Endothelial cell of umbilical vein (primary cell): ENCODE results near the gene MICAL3. TPM values are rescaled to one million over a fixed set of nuclear protein-coding genes. Genes with fewer than 3 reads are reported as not detected.

Experiments used
- BruUV-seq: library from RNA; stranded (reverse); fragments of 400-500 nt; replicated peaks from 2 replicates; lab custom pipeline; 2021; lab: Mats Ljungman, UMichigan
- CTCF ChIA-PET: fragments of 300-600, 350-600 bp; sonication (Branson Sonifier 250); formaldehyde crosslinking; loops from one replicate; lab custom pipeline; 2021; ENCODE audit warnings: antibody characterized with exemption, inconsistent platforms; lab: Charles Lee
- POLR2A ChIA-PET: fragments of 300-600, 350-600 bp; sonication (Branson Sonifier 250); formaldehyde crosslinking; loops from one replicate; lab custom pipeline; 2021; ENCODE audit warnings: antibody characterized with exemption, inconsistent platforms; lab: Charles Lee
- DNase-seq: peaks from one replicate; pipeline ENCODE4 v3.0.0-alpha.2; 2011; ENCODE audit warnings: low read depth, low spot score
- FAIRE-seq: peaks from 2 replicates; lab custom pipeline; 2011; peaks lifted over from hg19 to GRCh38; lab: Jason Lieb, UNC
- H2AFZ ChIP-seq: 2 replicates; pipeline ENCODE4 v1.6.0; 2012; ENCODE audit warnings: low read depth, low read length, control low read depth, inconsistent platforms
- H3K27ac ChIP-seq: 2 replicates; pipeline ENCODE4 v1.5.1; 2011; ENCODE audit warnings: low read depth, mild to moderate bottlenecking, control low read depth, low read length, moderate library complexity; ENCODE audit not compliant: insufficient read depth
- H3K27me3 ChIP-seq, 2 experiments: 2 replicates each; pipeline versions ENCODE4 v1.6.0 to v1.6.1; 2011; ENCODE audit warnings: low read length in 2 of 2, mixed read lengths in 1 of 2; ENCODE audit not compliant: control insufficient read depth in 2 of 2, insufficient read depth in 2 of 2
- H3K36me3 ChIP-seq, 2 experiments: 2 replicates in 1 of 2; 3 replicates in 1 of 2; pipeline ENCODE4 v1.5.1; 2011; ENCODE audit warnings: low read length in 2 of 2, mild to moderate bottlenecking in 1 of 2, moderate library complexity in 1 of 2; ENCODE audit not compliant: control insufficient read depth in 2 of 2, insufficient read depth in 2 of 2; ENCODE audit errors: extremely low read depth in 1 of 2
- H3K4me1 ChIP-seq: 3 replicates; pipeline ENCODE4 v1.5.1; 2011; ENCODE audit warnings: mild to moderate bottlenecking, low read length; ENCODE audit not compliant: control insufficient read depth, insufficient read depth; ENCODE audit errors: extremely low read depth
- H3K4me2 ChIP-seq: 2 replicates; pipeline ENCODE4 v1.6.1; 2011; ENCODE audit warnings: low read length, control low read depth, mixed read lengths; ENCODE audit not compliant: insufficient read depth
- H3K4me3 ChIP-seq, 3 experiments: fragments of 200-600 bp in 1 of 3; sonication (generic), shearing (Covaris generic) in 1 of 3; replicated peaks in 1 of 3; 2 replicates each; pipeline ENCODE4 v1.5.1; 2011 to 2016; ENCODE audit warnings: control low read depth in 3 of 3, low read length in 3 of 3, mild to moderate bottlenecking in 2 of 3, inconsistent platforms in 1 of 3, low read depth in 1 of 3, moderate library complexity in 1 of 3; ENCODE audit not compliant: insufficient read depth in 1 of 3
- H3K79me2 ChIP-seq: 2 replicates; pipeline ENCODE4 v1.6.0; 2012; ENCODE audit warnings: low read length, inconsistent platforms; ENCODE audit not compliant: control insufficient read depth, insufficient read depth
- H3K9ac ChIP-seq: replicated peaks from 2 replicates; pipeline ENCODE3; 2011; ENCODE audit warnings: low read length, control low read depth; ENCODE audit not compliant: insufficient read depth; ENCODE audit errors: extremely low read depth
- H3K9me1 ChIP-seq: replicated peaks from 3 replicates; pipeline ENCODE4 v1.6.0; 2011; ENCODE audit warnings: mild to moderate bottlenecking, low read length; ENCODE audit not compliant: control insufficient read depth, insufficient read depth; ENCODE audit errors: extremely low read depth
- H3K9me3 ChIP-seq: replicated peaks from 2 replicates; pipeline ENCODE4 v1.5.1; 2012; ENCODE audit warnings: low read length, inconsistent platforms; ENCODE audit not compliant: control insufficient read depth, insufficient read depth
- H4K20me1 ChIP-seq: replicated peaks from 2 replicates; pipeline ENCODE3; 2011; ENCODE audit warnings: mild to moderate bottlenecking, low read length; ENCODE audit not compliant: control insufficient read depth, insufficient read depth; ENCODE audit errors: extremely low read depth
- EZH2 ChIP-seq: IDR thresholded peaks from 2 replicates; pipeline ENCODE4 v1.6.1; 2012; ENCODE audit warnings: borderline replicate concordance, low read depth, mild to moderate bottlenecking, moderate library complexity, low read length, inconsistent platforms; ENCODE audit not compliant: severe bottlenecking
- FOS ChIP-seq: IDR thresholded peaks from 2 replicates; pipeline ENCODE4 v1.6.1; 2011; ENCODE audit warnings: mild to moderate bottlenecking, low read length, moderate library complexity, borderline replicate concordance; ENCODE audit not compliant: insufficient read depth
- GATA2 ChIP-seq: IDR thresholded peaks from 2 replicates; pipeline ENCODE4 v1.7.0; 2011; ENCODE audit warnings: low read depth, mild to moderate bottlenecking, moderate library complexity, mixed read lengths, low read length; ENCODE audit not compliant: insufficient read length, insufficient read depth
- JUN ChIP-seq: IDR thresholded peaks from 2 replicates; pipeline ENCODE4 v1.6.1; 2011; ENCODE audit warnings: borderline replicate concordance, low read depth; ENCODE audit not compliant: insufficient read length, insufficient read depth
- MYC ChIP-seq: IDR thresholded peaks from one replicate; pipeline ENCODE4 v1.6.1; 2011; ENCODE audit warnings: mild to moderate bottlenecking, low read depth, low read length
- POLR2A ChIP-seq: IDR thresholded peaks from 2 replicates; pipeline ENCODE4 v1.6.1; 2012; ENCODE audit warnings: low read depth, mild to moderate bottlenecking, control low read depth, low read length
- POLR2AphosphoS5 ChIP-seq: IDR thresholded peaks from 2 replicates; pipeline ENCODE4 v1.6.1; 2012; ENCODE audit warnings: low read depth, mild to moderate bottlenecking, control low read depth, low read length, moderate library complexity; ENCODE audit not compliant: insufficient read depth
- dilution Hi-C: fragments of 300-500 bp; cut with MboI; formaldehyde crosslinking; loops from one replicate; pipeline ENCODE4 v1.15.0; 2019; ENCODE audit warnings: low sequenced_read_pairs; ENCODE audit not compliant: extremely low pct_ligation_motif_present
- intact Hi-C: fragments of 100-400 bp; cut with micrococcal nuclease; formaldehyde crosslinking; loops from one replicate; pipeline ENCODE4 v1.10.0; 2022
- polyA plus RNA-seq, 4 experiments: library from polyadenylated mRNA; depleted of rRNA in 3 of 4; stranded (reverse) in 3 of 4; unstranded in 1 of 4; fragments of >200 nt; gene quantifications; 2 replicates each; pipeline versions ENCODE4 v1.2.1 to v1.2.3, GENCODE V29; 2011 to 2012; ENCODE audit warnings: missing spikeins in 1 of 4
- total RNA-seq: library from RNA; stranded (reverse); gene quantifications from 2 replicates; pipeline ENCODE4 v1.2.3, GENCODE V29; 2021
- TF ChIP-seq, protein P1 (sequence below): IDR thresholded peaks from 2 replicates; pipeline ENCODE4 v1.6.1; 2011; ENCODE audit not compliant: insufficient read depth, insufficient read length
- TF ChIP-seq, protein P2 (sequence below), 2 donors: IDR thresholded peaks; 1 replicate in 1 of 2; 2 replicates in 1 of 2; pipeline ENCODE4 v1.5.1; 2011; ENCODE audit warnings: low read length in 2 of 2, mild to moderate bottlenecking in 2 of 2, moderate library complexity in 2 of 2, control low read depth in 1 of 2, inconsistent platforms in 1 of 2, low read depth in 1 of 2; ENCODE audit not compliant: insufficient read depth in 1 of 2; ENCODE audit errors: extremely low read depth in 1 of 2

The MICAL3 gene
- total and polyA plus RNA-seq, 2 donors (not counting 3 experiments of a cell fraction or from before 2014, with no cell fraction given): 14.5 to 63.7 TPM

DNA sequence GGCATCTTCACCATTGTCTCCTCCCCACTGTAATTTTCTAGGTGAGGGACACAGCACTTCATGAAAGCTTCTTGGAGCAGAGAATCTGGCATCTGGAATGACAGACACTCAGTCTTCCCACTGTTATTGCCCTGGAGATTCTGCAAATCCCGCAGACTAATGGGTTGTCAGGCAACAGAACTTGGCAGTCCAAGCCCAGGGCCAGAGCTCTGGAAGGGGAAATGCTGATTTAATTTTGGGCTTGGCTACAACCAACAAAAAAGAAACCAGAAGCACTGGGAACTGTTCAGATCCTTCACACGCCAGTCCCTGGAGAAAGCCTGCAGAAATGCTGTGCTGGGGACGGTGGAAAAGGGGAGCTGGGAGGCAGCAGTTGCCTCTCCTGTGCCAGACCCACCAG is 178.6 kb downstream of the MICAL3 start:
- no peaks in the 10 kb centered on the region for H4K20me1 ChIP-seq
- H3K4me1 ChIP-seq: no peaks in the 10 kb centered on the region
- H3K4me2 ChIP-seq: no peak overlapping the region
- H3K36me3 ChIP-seq: peaks cover 0 to 6% of the 10 kb centered on the region in 2 experiments
- DNase-seq: no peak
- no TSS peak for BruUV-seq
- TF ChIP-seq EZH2: no peak
- TF ChIP-seq POLR2AphosphoS5: no peak
- no peak for TF ChIP-seq MYC
- no peak for TF ChIP-seq JUN
- no peak for TF ChIP-seq FOS
- TF ChIP-seq, protein P1, sequence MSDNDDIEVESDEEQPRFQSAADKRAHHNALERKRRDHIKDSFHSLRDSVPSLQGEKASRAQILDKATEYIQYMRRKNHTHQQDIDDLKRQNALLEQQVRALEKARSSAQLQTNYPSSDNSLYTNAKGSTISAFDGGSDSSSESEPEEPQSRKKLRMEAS: no peak
- no peak for TF ChIP-seq POLR2A
- TF ChIP-seq, protein P2, sequence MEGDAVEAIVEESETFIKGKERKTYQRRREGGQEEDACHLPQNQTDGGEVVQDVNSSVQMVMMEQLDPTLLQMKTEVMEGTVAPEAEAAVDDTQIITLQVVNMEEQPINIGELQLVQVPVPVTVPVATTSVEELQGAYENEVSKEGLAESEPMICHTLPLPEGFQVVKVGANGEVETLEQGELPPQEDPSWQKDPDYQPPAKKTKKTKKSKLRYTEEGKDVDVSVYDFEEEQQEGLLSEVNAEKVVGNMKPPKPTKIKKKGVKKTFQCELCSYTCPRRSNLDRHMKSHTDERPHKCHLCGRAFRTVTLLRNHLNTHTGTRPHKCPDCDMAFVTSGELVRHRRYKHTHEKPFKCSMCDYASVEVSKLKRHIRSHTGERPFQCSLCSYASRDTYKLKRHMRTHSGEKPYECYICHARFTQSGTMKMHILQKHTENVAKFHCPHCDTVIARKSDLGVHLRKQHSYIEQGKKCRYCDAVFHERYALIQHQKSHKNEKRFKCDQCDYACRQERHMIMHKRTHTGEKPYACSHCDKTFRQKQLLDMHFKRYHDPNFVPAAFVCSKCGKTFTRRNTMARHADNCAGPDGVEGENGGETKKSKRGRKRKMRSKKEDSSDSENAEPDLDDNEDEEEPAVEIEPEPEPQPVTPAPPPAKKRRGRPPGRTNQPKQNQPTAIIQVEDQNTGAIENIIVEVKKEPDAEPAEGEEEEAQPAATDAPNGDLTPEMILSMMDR (IDR thresholded peaks at IDR 0.05; ENCODE audit: extremely low read depth in 1 of 2, insufficient read depth in 1 of 2, low read depth in 1 of 2, low read length in 2 of 2): no peak
- TF ChIP-seq GATA2: no peak
- no peaks in the 10 kb centered on the region for H3K9me1 ChIP-seq
- no peak for FAIRE-seq
- dilution Hi-C loops: no loop called here
- H3K79me2 ChIP-seq: no peaks in the 10 kb centered on the region
- no peaks in the 10 kb centered on the region for H3K9me3 ChIP-seq
- no peaks in the 10 kb centered on the region for H3K27me3 ChIP-seq
- H3K9ac ChIP-seq: no peak overlapping the region
- no peak overlapping the region for H2AFZ ChIP-seq
- no peak overlapping the region for H3K4me3 ChIP-seq
- POLR2A ChIA-PET: no interaction called here
- CTCF ChIA-PET: interaction anchor here (1.0 kb wide), 1 partner anchor 230 kb away, joined by 4 read pairs; no protein-coding TSS in a partner anchor
- H3K27ac ChIP-seq: no peak overlapping the region
- intact Hi-C loops: no loop called here
